Cardiac fibroblast (primary cell): ENCODE data around the gene SMAGP.
"Not testable (repeated sequence)": the region's sequence is repeated elsewhere in the genome, so short reads cannot be mapped to it uniquely, and the experiment has no call there.

Experiments used
- DNase-seq, 2 donors: peaks; one replicate each; pipeline versions ENCODE4 v3.0.0 to v3.0.0-alpha.2; 2010; ENCODE audit warnings: low read depth in 2 of 2
- H3K4me3 ChIP-seq, 2 donors: replicated peaks in 1 of 2; 1 replicate in 1 of 2; 2 replicates in 1 of 2; pipeline ENCODE4 v1.5.1; 2011; ENCODE audit warnings: low read depth in 2 of 2, low read length in 2 of 2, mild to moderate bottlenecking in 2 of 2, moderate library complexity in 1 of 2
- CTCF ChIP-seq: IDR thresholded peaks from one replicate; pipeline ENCODE4 v1.5.1; 2011; ENCODE audit warnings: low read depth, mild to moderate bottlenecking, low read length, inconsistent platforms

Gene SMAGP, protein sequence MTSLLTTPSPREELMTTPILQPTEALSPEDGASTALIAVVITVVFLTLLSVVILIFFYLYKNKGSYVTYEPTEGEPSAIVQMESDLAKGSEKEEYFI

GRCh38 chr12:51270067-51270950 lies at the start of gene SMAGP:
Gene SMAGP, minus strand, starts transcription at chr12:51270415. Its CDS starts 1,137 bp downstream, at chr12:51269278.
- DNase-seq: peak; percentile 36 to 43
- TF ChIP-seq CTCF: no peak
- H3K4me3 ChIP-seq: peak within 1 kb of the TSS; percentile 70

GRCh38 chr12:51318846-51319599 lies 48.8 kb upstream of the SMAGP start:
- TF ChIP-seq CTCF: no peak
- peak in 1 of 2 donors; percentile 6 for DNase-seq
- no peak overlapping the region for H3K4me3 ChIP-seq

- not testable (repeated sequence) for H3K4me3 ChIP-seq, DNase-seq
Observed at GRCh38 chr12:51318057-51318806, 48.0 kb upstream of the SMAGP start.

DNA sequence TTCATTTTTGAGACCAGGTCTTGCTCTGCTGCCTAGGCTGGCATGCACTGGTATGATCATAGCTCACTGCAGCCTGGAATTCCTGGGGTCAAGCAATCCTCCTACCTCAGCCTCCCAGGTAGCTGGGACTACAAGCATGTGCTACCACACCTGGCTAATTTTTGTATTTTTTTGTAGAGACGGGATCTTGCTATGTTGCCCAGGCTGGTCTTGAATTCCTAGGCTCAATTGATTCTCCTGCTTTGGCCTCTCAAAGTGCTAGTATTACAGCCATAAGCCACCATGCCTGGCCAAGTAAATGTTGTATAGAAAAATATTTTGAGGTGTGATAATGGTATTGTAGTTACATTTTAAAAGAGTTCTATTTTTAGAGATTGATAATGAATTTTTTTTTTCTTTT lies 41.2 kb upstream of the SMAGP start:
- TF ChIP-seq CTCF: no peak
- no peak for DNase-seq
- no peak overlapping the region for H3K4me3 ChIP-seq

DNA sequence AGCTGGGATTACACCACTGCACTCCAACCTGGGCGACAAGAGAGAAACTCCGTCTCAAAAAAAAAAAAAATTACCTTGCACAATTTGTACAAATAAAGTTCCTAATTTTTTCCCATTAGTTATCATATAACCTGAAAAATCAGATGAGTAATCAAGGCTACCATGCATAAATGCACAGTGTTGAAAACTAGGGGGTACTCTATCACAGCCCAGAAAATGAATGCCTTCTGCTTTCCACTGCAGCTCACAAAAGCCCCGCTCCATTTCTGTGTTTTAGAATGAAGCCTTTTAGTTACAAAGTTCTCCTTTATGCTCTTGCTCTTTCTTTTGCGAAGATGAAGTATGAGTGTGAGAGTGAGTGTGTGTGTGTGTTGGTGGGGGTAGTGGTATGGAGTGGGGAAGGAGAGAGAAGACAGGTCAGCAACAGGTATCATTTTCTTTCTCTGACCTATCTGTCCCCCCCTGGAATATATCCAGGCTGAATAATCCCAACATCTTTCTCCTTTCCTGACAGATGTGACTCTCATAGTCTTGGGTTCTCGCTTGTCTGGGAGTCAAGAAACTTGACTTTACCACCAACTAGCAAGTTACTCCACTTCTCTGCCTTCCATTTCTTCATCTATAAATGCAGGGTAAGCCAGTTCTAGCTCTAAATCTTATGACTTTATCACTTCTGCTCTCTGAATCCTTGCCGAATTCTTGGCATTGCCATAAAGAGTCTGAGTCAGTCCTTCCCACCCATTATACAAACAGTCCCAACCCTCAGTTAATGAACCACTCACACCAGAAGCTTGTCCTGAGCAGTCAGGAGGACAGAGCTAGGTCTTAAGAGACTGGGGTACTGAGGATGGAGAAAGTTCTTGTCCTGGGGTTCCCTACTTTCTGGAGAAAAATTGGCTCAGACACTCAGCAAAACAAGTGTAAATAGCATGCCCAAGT lies 37.7 kb upstream of the SMAGP start:
- no peak overlapping the region for H3K4me3 ChIP-seq
- no peak for TF ChIP-seq CTCF
- peak; percentile 71 to 85 for DNase-seq

DNA sequence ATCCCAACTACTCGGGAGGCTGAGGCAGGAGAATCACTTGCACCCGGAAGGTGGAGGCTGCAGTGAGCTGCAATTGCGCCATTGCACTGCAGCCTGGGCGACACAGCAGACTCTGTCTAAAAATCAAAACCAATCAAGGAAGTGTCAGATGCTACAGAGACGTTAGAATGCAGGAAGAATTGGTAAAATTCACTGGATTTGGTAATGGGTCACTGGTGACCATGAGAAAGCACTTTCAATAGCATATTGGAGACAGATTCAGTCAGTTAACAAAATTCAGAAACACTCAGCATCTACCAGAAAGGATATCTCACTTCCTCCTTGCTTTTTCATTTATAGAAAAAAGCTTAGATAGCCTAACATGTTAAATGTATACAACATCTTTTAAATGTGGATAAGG lies 36.3 kb upstream of the SMAGP start:
- no peak for DNase-seq
- TF ChIP-seq CTCF: no peak
- H3K4me3 ChIP-seq: no peak overlapping the region

GRCh38 chr12:51300768-51301167 lies 30.6 kb upstream of the SMAGP start:
- H3K4me3 ChIP-seq, DNase-seq: not testable (repeated sequence)
